ENCODE results near the gene FYN.

DNA sequence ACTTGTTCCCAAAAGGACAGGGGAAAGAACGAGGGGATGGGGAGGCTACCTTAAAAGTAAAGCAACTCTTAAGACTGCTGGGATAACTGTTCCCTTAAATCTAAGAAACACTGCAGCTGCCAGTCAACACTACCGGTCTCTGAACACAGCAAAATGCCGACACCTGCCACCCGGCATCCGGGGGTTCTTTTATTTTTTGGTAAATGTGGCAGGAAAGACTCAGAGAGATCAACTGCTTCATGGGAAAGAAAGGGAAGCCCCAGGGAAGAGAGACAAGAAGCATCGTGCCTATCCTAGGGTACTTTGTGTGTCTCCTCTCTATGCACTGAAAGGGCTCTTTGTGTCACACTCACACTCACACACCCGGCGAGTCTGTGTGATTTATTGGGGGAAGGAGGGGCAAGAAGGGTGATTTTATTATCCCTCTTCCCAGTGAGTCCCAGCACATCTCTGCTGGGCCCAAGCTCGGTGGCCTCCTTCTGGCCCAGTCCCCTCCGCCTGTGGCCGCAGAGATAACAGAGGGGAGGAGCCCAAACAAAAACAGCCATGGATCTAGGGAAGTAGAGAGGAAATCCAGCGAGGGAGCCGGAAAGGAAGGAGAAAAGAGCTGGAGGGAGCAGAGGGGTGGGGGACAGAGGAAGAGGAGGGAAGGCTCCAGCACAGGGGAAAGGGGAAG is 1.4 kb downstream of the FYN start:
- TF ChIP-seq, protein P1, sequence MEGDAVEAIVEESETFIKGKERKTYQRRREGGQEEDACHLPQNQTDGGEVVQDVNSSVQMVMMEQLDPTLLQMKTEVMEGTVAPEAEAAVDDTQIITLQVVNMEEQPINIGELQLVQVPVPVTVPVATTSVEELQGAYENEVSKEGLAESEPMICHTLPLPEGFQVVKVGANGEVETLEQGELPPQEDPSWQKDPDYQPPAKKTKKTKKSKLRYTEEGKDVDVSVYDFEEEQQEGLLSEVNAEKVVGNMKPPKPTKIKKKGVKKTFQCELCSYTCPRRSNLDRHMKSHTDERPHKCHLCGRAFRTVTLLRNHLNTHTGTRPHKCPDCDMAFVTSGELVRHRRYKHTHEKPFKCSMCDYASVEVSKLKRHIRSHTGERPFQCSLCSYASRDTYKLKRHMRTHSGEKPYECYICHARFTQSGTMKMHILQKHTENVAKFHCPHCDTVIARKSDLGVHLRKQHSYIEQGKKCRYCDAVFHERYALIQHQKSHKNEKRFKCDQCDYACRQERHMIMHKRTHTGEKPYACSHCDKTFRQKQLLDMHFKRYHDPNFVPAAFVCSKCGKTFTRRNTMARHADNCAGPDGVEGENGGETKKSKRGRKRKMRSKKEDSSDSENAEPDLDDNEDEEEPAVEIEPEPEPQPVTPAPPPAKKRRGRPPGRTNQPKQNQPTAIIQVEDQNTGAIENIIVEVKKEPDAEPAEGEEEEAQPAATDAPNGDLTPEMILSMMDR (IDR thresholded peaks at IDR 0.05), result no peak
- TF ChIP-seq POLR2A (IDR thresholded peaks at IDR 0.05), result no peak
